H1 (cell line): ENCODE measurements around the gene ELMO1.

Source experiments
- CHD1 ChIP-seq: IDR thresholded peaks from 2 replicates; pipeline ENCODE4 v1.6.1; 2012; ENCODE audit warnings: low read depth, low read length, improper control_type of control experiment
- CTCF ChIP-seq, 3 experiments: IDR thresholded peaks; 1 replicate in 2 of 3; 2 replicates in 1 of 3; pipeline versions ENCODE4 v1.5.1 to v1.6.1; 2011; ENCODE audit warnings: low read length in 3 of 3, mild to moderate bottlenecking in 3 of 3, inconsistent platforms in 2 of 3, low read depth in 1 of 3, moderate library complexity in 1 of 3; ENCODE audit not compliant: insufficient read depth in 1 of 3; ENCODE audit errors: control extremely low read depth in 1 of 3
- MAX ChIP-seq: IDR thresholded peaks from 2 replicates; pipeline ENCODE4 v1.6.1; 2012; ENCODE audit warnings: inconsistent platforms
- RAD21 ChIP-seq, 2 experiments: IDR thresholded peaks in 1 of 2; conservative IDR thresholded peaks in 1 of 2; 2 replicates each; pipeline ENCODE4 v1.6.1; 2011; ENCODE audit warnings: low read depth in 2 of 2, low read length in 2 of 2, improper control_type of control experiment in 1 of 2, inconsistent platforms in 1 of 2, mild to moderate bottlenecking in 1 of 2, moderate library complexity in 1 of 2
- SIX5 ChIP-seq: IDR thresholded peaks from 2 replicates; pipeline ENCODE4 v1.6.1; 2011; ENCODE audit warnings: mild to moderate bottlenecking, low read depth, low read length
- SP2 ChIP-seq: IDR thresholded peaks from 2 replicates; pipeline ENCODE4 v1.6.1; 2012; ENCODE audit warnings: mild to moderate bottlenecking, low read length, inconsistent platforms
- TAF1 ChIP-seq: IDR thresholded peaks from 2 replicates; pipeline ENCODE4 v1.6.1; 2011; ENCODE audit warnings: mild to moderate bottlenecking, low read depth, low read length
- YY1 ChIP-seq: IDR thresholded peaks from 2 replicates; pipeline ENCODE4 v1.6.1; 2011; ENCODE audit warnings: low read depth, mild to moderate bottlenecking, low read length

- no peak for TF ChIP-seq TAF1
- no peak for TF ChIP-seq CTCF (IDR thresholded peaks at IDR 0.05; ENCODE audit: control extremely low read depth in 1 of 3, insufficient read depth in 1 of 3, low read depth in 1 of 3, low read length in 3 of 3)
- TF ChIP-seq RAD21 (IDR thresholded peaks at IDR 0.05 in 1 of 2, conservative IDR thresholded peaks at IDR 0.05 in 1 of 2; ENCODE audit: low read depth in 2 of 2, low read length in 2 of 2), result no peak
- no peak for TF ChIP-seq CHD1
- no peak for TF ChIP-seq SIX5
- no peak for TF ChIP-seq YY1
- TF ChIP-seq SP2, result no peak
- no peak for TF ChIP-seq MAX
These were observed 304.2 kb downstream of the ELMO1 start for GRCh38 chr7:37144423-37144822.
